Peyer's patch (tissue), 4 donors: ENCODE data around the gene PEMT.

Experiments
- CTCF ChIP-seq, 6 experiments: fragments of 450-650 bp in 4 of 6; fragments of 200-600 bp in 2 of 6; sonication (generic) in 1 of 6; IDR thresholded peaks; one replicate each; pipeline ENCODE4 v1.5.1; 2017 to 2019; ENCODE audit warnings: antibody characterized with exemption in 6 of 6, mild to moderate bottlenecking in 3 of 6, moderate library complexity in 1 of 6
- POLR2A ChIP-seq, 2 donors: fragments of 450-650 bp; IDR thresholded peaks; one replicate each; pipeline ENCODE4 v1.5.1; 2017; ENCODE audit warnings: antibody characterized with exemption in 2 of 2, mild to moderate bottlenecking in 2 of 2, moderate library complexity in 2 of 2

DNA sequence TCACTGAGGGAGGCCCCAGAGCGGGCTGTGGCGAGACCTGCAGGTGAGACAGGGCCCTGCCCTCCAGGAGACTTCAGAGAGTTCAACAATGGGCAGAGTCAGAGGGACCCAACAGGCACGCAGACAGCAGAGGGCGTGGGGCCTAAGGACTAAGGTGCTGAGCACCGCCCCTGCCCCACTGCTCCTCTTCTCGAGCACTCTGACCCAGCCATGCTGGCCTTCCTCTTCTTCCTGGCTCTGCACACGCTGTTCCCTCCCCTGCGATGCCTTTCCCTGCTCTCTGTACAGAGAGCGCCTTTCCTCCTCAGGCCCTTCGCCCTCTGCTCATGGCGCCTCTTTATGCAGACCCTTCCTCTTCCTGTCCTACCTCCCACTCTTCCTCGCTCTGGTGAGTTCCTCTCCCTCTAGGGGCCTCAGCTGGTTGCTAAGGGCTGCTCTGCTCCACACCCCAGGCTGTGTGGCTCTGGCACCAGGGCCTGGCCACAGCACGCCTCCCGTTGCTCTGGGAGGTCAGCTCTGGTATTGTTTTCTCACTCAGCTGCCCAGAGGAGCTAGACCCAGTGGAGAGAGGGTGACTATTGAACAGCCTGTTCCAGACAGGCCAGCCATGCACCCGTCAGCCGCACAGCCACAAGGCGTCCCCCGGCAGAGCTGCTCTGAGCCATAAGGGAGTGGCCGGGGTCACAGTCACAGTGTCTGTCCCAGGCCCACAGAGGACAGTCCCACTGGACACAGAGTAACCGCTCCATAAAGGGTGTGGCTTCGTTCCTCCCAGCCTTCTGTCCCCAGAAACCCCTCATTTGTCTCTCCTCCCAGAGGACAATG lies 81.7 kb downstream of the PEMT start:
- TF ChIP-seq POLR2A (IDR thresholded peaks at IDR 0.05), result no peak
- TF ChIP-seq CTCF (IDR thresholded peaks at IDR 0.05), result no peak
